GM12878 (cell line): ENCODE data around the gene SLC6A7.

Experiments
- NFIC ChIP-seq: IDR thresholded peaks from 2 replicates; pipeline ENCODE4 v1.6.1; 2012; ENCODE audit warnings: low read depth, mild to moderate bottlenecking, inconsistent platforms, low read length, moderate library complexity
- RCOR1 ChIP-seq: conservative IDR thresholded peaks from 2 replicates; pipeline ENCODE4 v1.6.1; 2012; ENCODE audit warnings: low read depth, low read length, improper control_type of control experiment
- TCF3 ChIP-seq: IDR thresholded peaks from 2 replicates; pipeline ENCODE4 v1.6.1; 2012; ENCODE audit warnings: low read depth, mild to moderate bottlenecking, low read length, borderline replicate concordance; ENCODE audit not compliant: insufficient read depth

- TF ChIP-seq RCOR1 (no peak), TCF3 (no peak), NFIC (no peak)
Observed at GRCh38 chr5:150186137-150186536, 3.7 kb upstream of the SLC6A7 start.
